CD14-positive monocyte (primary cell): ENCODE results near the gene MPC1. TPM values are rescaled to one million over a fixed set of nuclear protein-coding genes. Genes with fewer than 3 reads are reported as not detected.

Experiments
- DNase-seq, 3 donors: peaks; one replicate each; pipeline ENCODE4 v3.0.0-alpha.2; 2011 to 2022
- H2AFZ ChIP-seq: 2 replicates; pipeline ENCODE4 v1.6.0; 2012; ENCODE audit warnings: mild to moderate bottlenecking, low read depth, low read length, inconsistent platforms; ENCODE audit not compliant: insufficient read depth, poor library complexity, severe bottlenecking
- H3K27ac ChIP-seq, 2 donors: 1 replicate in 1 of 2; 2 replicates in 1 of 2; pipeline ENCODE4 v1.5.1; 2012 to 2013; ENCODE audit warnings: low read length in 2 of 2, control low read depth in 1 of 2, inconsistent platforms in 1 of 2, low read depth in 1 of 2, mild to moderate bottlenecking in 1 of 2
- H3K27me3 ChIP-seq, 2 donors: one replicate each; pipeline versions ENCODE4 v1.6.0 to v1.6.1; 2011 to 2013; ENCODE audit warnings: low read length in 2 of 2; ENCODE audit not compliant: control insufficient read depth in 2 of 2, insufficient read depth in 2 of 2
- H3K36me3 ChIP-seq, 2 donors: replicated peaks in 1 of 2; 1 replicate in 1 of 2; 2 replicates in 1 of 2; pipeline versions ENCODE4 v1.5.1 to v1.6.1; 2012 to 2013; ENCODE audit warnings: low read length in 2 of 2, control low read depth in 1 of 2, inconsistent platforms in 1 of 2, mild to moderate bottlenecking in 1 of 2; ENCODE audit not compliant: insufficient read depth in 2 of 2, control insufficient read depth in 1 of 2
- H3K4me1 ChIP-seq, 2 donors: 1 replicate in 1 of 2; 2 replicates in 1 of 2; pipeline versions ENCODE4 v1.5.1 to v1.6.1; 2012 to 2013; ENCODE audit warnings: low read length in 2 of 2, control low read depth in 1 of 2, inconsistent platforms in 1 of 2, mild to moderate bottlenecking in 1 of 2, moderate library complexity in 1 of 2; ENCODE audit not compliant: insufficient read depth in 2 of 2, control insufficient read depth in 1 of 2
- H3K4me2 ChIP-seq: replicated peaks from 2 replicates; pipeline ENCODE3; 2012; ENCODE audit warnings: low read length, moderate library complexity, mild to moderate bottlenecking; ENCODE audit not compliant: poor library complexity, severe bottlenecking; ENCODE audit errors: extremely low read depth
- H3K4me3 ChIP-seq, 3 experiments: fragments of 200-600 bp in 1 of 3; sonication (generic) in 1 of 3; replicated peaks in 1 of 3; 1 replicate in 2 of 3; 2 replicates in 1 of 3; pipeline ENCODE4 v1.5.1; 2011 to 2013; ENCODE audit warnings: low read length in 3 of 3, mild to moderate bottlenecking in 3 of 3, control low read depth in 2 of 3, low read depth in 2 of 3, inconsistent platforms in 1 of 3, moderate library complexity in 1 of 3
- H3K79me2 ChIP-seq: 2 replicates; pipeline ENCODE4 v1.6.0; 2012; ENCODE audit warnings: mild to moderate bottlenecking, control low read depth, inconsistent platforms, low read length, moderate library complexity; ENCODE audit not compliant: insufficient read depth
- H3K9ac ChIP-seq: 2 replicates; pipeline ENCODE4 v1.6.0; 2017; ENCODE audit warnings: low read length, mild to moderate bottlenecking; ENCODE audit not compliant: insufficient read depth, poor library complexity, severe bottlenecking
- H3K9me3 ChIP-seq, 2 donors: replicated peaks in 1 of 2; 1 replicate in 1 of 2; 2 replicates in 1 of 2; pipeline versions ENCODE4 v1.5.1 to v1.6.1; 2012 to 2013; ENCODE audit warnings: low read length in 2 of 2, control low read depth in 1 of 2; ENCODE audit not compliant: control insufficient read depth in 1 of 2, insufficient read depth in 1 of 2
- H4K20me1 ChIP-seq: 2 replicates; pipeline ENCODE4 v1.6.0; 2012; ENCODE audit warnings: mild to moderate bottlenecking, low read length, control low read depth, moderate library complexity; ENCODE audit not compliant: insufficient read depth
- H3K27ac Mint-ChIP-seq, 7 donors: one replicate each; pipeline ENCODE4 v1.8.0; 2020; ENCODE audit warnings: mild to moderate bottlenecking in 7 of 7, mixed read lengths in 7 of 7, moderate library complexity in 6 of 7, inconsistent platforms in 2 of 7
- H3K27me3 Mint-ChIP-seq, 3 donors: one replicate each; pipeline ENCODE4 v1.8.0; 2021 to 2022; ENCODE audit warnings: low read depth in 3 of 3, mild to moderate bottlenecking in 3 of 3, mixed read lengths in 3 of 3, moderate library complexity in 3 of 3, inconsistent platforms in 1 of 3
- H3K36me3 Mint-ChIP-seq, 2 donors: one replicate each; pipeline ENCODE4 v1.8.0; 2020; ENCODE audit warnings: mixed read lengths in 2 of 2, inconsistent platforms in 1 of 2, mild to moderate bottlenecking in 1 of 2
- H3K4me1 Mint-ChIP-seq: one replicate; pipeline ENCODE4 v1.8.0; 2020; ENCODE audit warnings: mild to moderate bottlenecking, mixed read lengths
- H3K4me3 Mint-ChIP-seq, 2 donors: one replicate each; pipeline ENCODE4 v1.8.0; 2020; ENCODE audit warnings: mild to moderate bottlenecking in 2 of 2, mixed read lengths in 2 of 2, moderate library complexity in 1 of 2
- H3K9me3 Mint-ChIP-seq, 7 donors: one replicate each; pipeline ENCODE4 v1.8.0; 2020 to 2022; ENCODE audit warnings: mixed read lengths in 7 of 7, mild to moderate bottlenecking in 6 of 7, moderate library complexity in 6 of 7, inconsistent platforms in 2 of 7
- CTCF ChIP-seq: fragments of 200-600 bp; IDR thresholded peaks from one replicate; pipeline ENCODE4 v1.8.0; 2022; ENCODE audit warnings: antibody characterized with exemption, mild to moderate bottlenecking
- WGBS: methylation state at CpG from one replicate; pipeline ENCODE4 v1.1.5; 2013; ENCODE audit warnings: missing lambda C conversion rate; ENCODE audit not compliant: insufficient coverage; 5-methylcytosine and 5-hydroxymethylcytosine counted together
- intact Hi-C, 2 donors: fragments of 100-400 bp; cut with micrococcal nuclease; formaldehyde crosslinking; loops; one replicate each; pipeline versions ENCODE4 v1.15.0 to v1.15.1; 2023
- polyA plus RNA-seq, 3 donors: library from polyadenylated mRNA; depleted of rRNA in 1 of 3; unstranded in 2 of 3; stranded (reverse) in 1 of 3; fragments of 300-500 nt in 2 of 3; fragments of >200 nt in 1 of 3; fragmentation: Illumina TruSeq in 2 of 3; gene quantifications; 1 replicate in 2 of 3; 2 replicates in 1 of 3; pipeline ENCODE4 v1.2.3, GENCODE V29; 2012 to 2021

Gene MPC1
- polyA plus RNA-seq, 3 donors: 52.4 to 122 (median 104) TPM

GRCh38 chr6:166341464-166341863, 41.3 kb downstream of the MPC1 start:
- Mint-ChIP-seq H3K27ac (peak overlapping the region; percentile 96 to 98 (median 97)), H3K9me3 (no peaks in the 10 kb centered on the region), H3K4me1 (peaks cover 11% of the 10 kb centered on the region), H3K4me3 (peak overlapping the region; percentile 93 to 98), H3K36me3 (peaks cover 2 to 16% of the 10 kb centered on the region in 2 donors), H3K27me3 (peaks cover 0 to 1% (median 0%) of the 10 kb centered on the region in 3 donors)
- H3K9ac ChIP-seq: peak overlapping the region; percentile 99
- H3K27me3 ChIP-seq: no peaks in the 10 kb centered on the region
- peaks cover 25 to 29% of the 10 kb centered on the region in 2 donors for H3K4me1 ChIP-seq
- peak; percentile 58 to 78 (median 75) for DNase-seq
- H2AFZ ChIP-seq: no peak overlapping the region
- H3K9me3 ChIP-seq: no peaks in the 10 kb centered on the region
- H3K36me3 ChIP-seq: peaks cover 13 to 27% of the 10 kb centered on the region in 2 donors
- no peak for TF ChIP-seq CTCF
- WGBS: 0% methylated on average over 4 of the region's 7 CpGs
- H3K4me2 ChIP-seq: peak overlapping the region; percentile 96
- intact Hi-C loops: loop anchor here (5.0 kb wide), 3 partner anchors 79 to 751 kb away; partner anchors contain the start of gene RPS6KA2 (in 1 of the 2)
- H3K4me3 ChIP-seq: peak overlapping the region; percentile 67 to 97 (median 88)
- H3K27ac ChIP-seq: peak overlapping the region; percentile 94 to 100
- H4K20me1 ChIP-seq: peaks cover 49% of the 10 kb centered on the region
- H3K79me2 ChIP-seq: peaks cover 65% of the 10 kb centered on the region

GRCh38 chr6:166338854-166339253, 43.9 kb downstream of the MPC1 start:
- intact Hi-C loops: no loop called here
- no peaks in the 10 kb centered on the region for H3K27me3 ChIP-seq
- Mint-ChIP-seq H3K9me3 (no peaks in the 10 kb centered on the region), H3K4me1 (peaks cover 22% of the 10 kb centered on the region), H3K27ac (peak overlapping the region in 2 of 7 donors; percentile 25 to 26), H3K36me3 (peaks cover 18 to 33% of the 10 kb centered on the region in 2 donors), H3K4me3 (no peak overlapping the region), H3K27me3 (no peaks in the 10 kb centered on the region)
- no peak overlapping the region for H2AFZ ChIP-seq
- no peak for TF ChIP-seq CTCF
- H3K4me2 ChIP-seq: no peak overlapping the region
- H3K36me3 ChIP-seq: peaks cover 21 to 53% of the 10 kb centered on the region in 2 donors
- no peak for DNase-seq
- H3K27ac ChIP-seq: peak overlapping the region in 1 of 2 donors; percentile 32
- peaks cover 29 to 32% of the 10 kb centered on the region in 2 donors for H3K4me1 ChIP-seq
- 100% methylated on average over 9 of the region's 9 CpGs for WGBS
- peaks cover 75% of the 10 kb centered on the region for H4K20me1 ChIP-seq
- H3K79me2 ChIP-seq: peaks cover 89% of the 10 kb centered on the region
- H3K9ac ChIP-seq: no peak overlapping the region
- no peak overlapping the region for H3K4me3 ChIP-seq
- H3K9me3 ChIP-seq: no peaks in the 10 kb centered on the region
